Immature natural killer cell (primary cell): ENCODE results near the gene KLF5. TPM values are rescaled to one million over a fixed set of nuclear protein-coding genes. Genes with fewer than 3 reads are reported as not detected.

ENCODE experiments used
- DNase-seq, 3 donors: peaks; one replicate each; pipeline ENCODE4 v3.0.0; 2022; ENCODE audit warnings: mixed read lengths in 1 of 3
- H3K27ac Mint-ChIP-seq, 6 donors: one replicate each; pipeline ENCODE4 v1.8.0; 2020; ENCODE audit warnings: mixed read lengths in 6 of 6, mild to moderate bottlenecking in 5 of 6, inconsistent platforms in 4 of 6, moderate library complexity in 3 of 6
- H3K27me3 Mint-ChIP-seq, 3 donors: one replicate each; pipeline ENCODE4 v1.8.0; 2020 to 2021; ENCODE audit warnings: low read depth in 3 of 3, mild to moderate bottlenecking in 3 of 3, mixed read lengths in 3 of 3, moderate library complexity in 3 of 3, inconsistent platforms in 1 of 3
- H3K36me3 Mint-ChIP-seq, 3 donors: one replicate each; pipeline ENCODE4 v1.8.0; 2020; ENCODE audit warnings: mixed read lengths in 3 of 3, inconsistent platforms in 2 of 3, mild to moderate bottlenecking in 2 of 3
- H3K4me1 Mint-ChIP-seq, 2 donors: one replicate each; pipeline ENCODE4 v1.8.0; 2020; ENCODE audit warnings: inconsistent platforms in 2 of 2, mild to moderate bottlenecking in 2 of 2, mixed read lengths in 2 of 2, moderate library complexity in 1 of 2
- H3K4me3 Mint-ChIP-seq, 5 donors: one replicate each; pipeline ENCODE4 v1.8.0; 2020; ENCODE audit warnings: mild to moderate bottlenecking in 5 of 5, mixed read lengths in 5 of 5, inconsistent platforms in 3 of 5, moderate library complexity in 3 of 5
- H3K9me3 Mint-ChIP-seq, 6 donors: one replicate each; pipeline ENCODE4 v1.8.0; 2020; ENCODE audit warnings: mild to moderate bottlenecking in 6 of 6, mixed read lengths in 6 of 6, inconsistent platforms in 4 of 6, moderate library complexity in 3 of 6
- polyA plus RNA-seq, 3 donors: library from polyadenylated mRNA; unstranded; fragments of 300-500 nt; fragmentation: Illumina TruSeq; gene quantifications; one replicate each; pipeline ENCODE4 v1.2.3, GENCODE V29; 2021

The KLF5 gene
- polyA plus RNA-seq, 3 donors from 2014 or later = 0.09 TPM; not detected in 2

GRCh38 chr13:73107970-73108369 is 49.2 kb downstream of the KLF5 start:
- H3K27ac Mint-ChIP-seq = no peak overlapping the region
- H3K9me3 Mint-ChIP-seq = no peaks in the 10 kb centered on the region
- DNase-seq = no peak
- no peaks in the 10 kb centered on the region for H3K4me1 Mint-ChIP-seq
- H3K4me3 Mint-ChIP-seq = no peak overlapping the region
- no peaks in the 10 kb centered on the region for H3K36me3 Mint-ChIP-seq
- H3K27me3 Mint-ChIP-seq = peaks cover 0 to 7% (median 1%) of the 10 kb centered on the region in 3 donors

GRCh38 chr13:73109288-73109899 is 50.6 kb downstream of the KLF5 start:
- H3K9me3 Mint-ChIP-seq = no peaks in the 10 kb centered on the region
- H3K27me3 Mint-ChIP-seq = peaks cover 0 to 4% (median 1%) of the 10 kb centered on the region in 3 donors
- no peaks in the 10 kb centered on the region for H3K4me1 Mint-ChIP-seq
- no peaks in the 10 kb centered on the region for H3K36me3 Mint-ChIP-seq
- no peak overlapping the region for H3K4me3 Mint-ChIP-seq
- no peak overlapping the region for H3K27ac Mint-ChIP-seq
- no peak for DNase-seq

GRCh38 chr13:73109969-73110368 is 51.2 kb downstream of the KLF5 start:
- no peaks in the 10 kb centered on the region for H3K9me3 Mint-ChIP-seq
- no peak for DNase-seq
- H3K27ac Mint-ChIP-seq = no peak overlapping the region
- H3K4me1 Mint-ChIP-seq = no peaks in the 10 kb centered on the region
- H3K36me3 Mint-ChIP-seq = no peaks in the 10 kb centered on the region
- peaks cover 0 to 3% (median 1%) of the 10 kb centered on the region in 3 donors for H3K27me3 Mint-ChIP-seq
- no peak overlapping the region for H3K4me3 Mint-ChIP-seq

GRCh38 chr13:73110814-73111213 is 52.0 kb downstream of the KLF5 start:
- Mint-ChIP-seq H3K4me3 (no peak overlapping the region), H3K27ac (no peak overlapping the region), H3K9me3 (no peaks in the 10 kb centered on the region), H3K36me3 (no peaks in the 10 kb centered on the region), H3K4me1 (no peaks in the 10 kb centered on the region), H3K27me3 (peaks cover 0 to 3% (median 1%) of the 10 kb centered on the region in 3 donors)
- no peak for DNase-seq

- Mint-ChIP-seq H3K36me3 (no peaks in the 10 kb centered on the region), H3K4me3 (no peak overlapping the region), H3K27me3 (peaks cover 0 to 3% (median 1%) of the 10 kb centered on the region in 3 donors), H3K27ac (no peak overlapping the region), H3K4me1 (no peaks in the 10 kb centered on the region), H3K9me3 (no peaks in the 10 kb centered on the region)
- no peak for DNase-seq
Observed at GRCh38 chr13:73111331-73111730, 52.5 kb downstream of the KLF5 start.

GRCh38 chr13:73119612-73120011 is 60.8 kb downstream of the KLF5 start:
- Mint-ChIP-seq H3K36me3 (no peaks in the 10 kb centered on the region), H3K4me3 (no peak overlapping the region), H3K27ac (no peak overlapping the region), H3K9me3 (peaks cover 0 to 1% (median 0%) of the 10 kb centered on the region in 6 donors), H3K4me1 (no peaks in the 10 kb centered on the region), H3K27me3 (peaks cover 0 to 2% (median 0%) of the 10 kb centered on the region in 3 donors)
- no peak for DNase-seq
